Central memory CD8-positive, alpha-beta T cell (primary cell): Measurements from ENCODE around the gene AGAP3.
A peak's percentile ranks its signal among the peaks of the same experiment; 100 is the strongest.

Experiments used
- ATAC-seq: fragments of 150-1000 bp; cut with Tn5 transposase; replicated peaks from 2 replicates; pipeline ENCODE4 v1.10.0; 2022; ENCODE audit warnings: mild to moderate bottlenecking, moderate FRiP score, moderate number of reproducible peaks; ENCODE audit not compliant: poor library complexity, severe bottlenecking; ENCODE audit errors: extremely low read depth
- DNase-seq, 2 donors: peaks; one replicate each; pipeline ENCODE4 v3.0.0; 2021; ENCODE audit warnings: low spot score in 2 of 2
- H3K27ac Mint-ChIP-seq: one replicate; pipeline ENCODE4 v1.8.0; 2022; ENCODE audit warnings: low read depth, mild to moderate bottlenecking, moderate library complexity, mixed read lengths
- H3K27me3 Mint-ChIP-seq: one replicate; pipeline ENCODE4 v1.8.0; 2022; ENCODE audit warnings: mixed read lengths
- H3K36me3 Mint-ChIP-seq: one replicate; pipeline ENCODE4 v1.8.0; 2022; ENCODE audit warnings: mild to moderate bottlenecking, moderate library complexity, mixed read lengths; ENCODE audit not compliant: insufficient read depth
- H3K4me1 Mint-ChIP-seq: one replicate; pipeline ENCODE4 v1.8.0; 2022; ENCODE audit warnings: mixed read lengths
- H3K4me3 Mint-ChIP-seq: one replicate; pipeline ENCODE4 v1.8.0; 2022; ENCODE audit warnings: mild to moderate bottlenecking, moderate library complexity, mixed read lengths
- H3K9me3 Mint-ChIP-seq: one replicate; pipeline ENCODE4 v1.8.0; 2022; ENCODE audit warnings: mixed read lengths

The AGAP3 gene

GRCh38 chr7:151116603-151117440 lies 30.5 kb downstream of the AGAP3 start:
- Mint-ChIP-seq H3K4me3 (peak overlapping the region; percentile 65), H3K27me3 (no peaks in the 10 kb centered on the region), H3K36me3 (peaks cover 11% of the 10 kb centered on the region), H3K4me1 (peaks cover 15% of the 10 kb centered on the region), H3K9me3 (no peaks in the 10 kb centered on the region), H3K27ac (peak overlapping the region; percentile 84)
- DNase-seq = no peak
- no peak for ATAC-seq

- DNase-seq (peak in 1 of 2 donors; percentile 41), ATAC-seq (peak; percentile 83)
- no peaks in the 10 kb centered on the region for H3K9me3 Mint-ChIP-seq
- H3K4me3 Mint-ChIP-seq = peak overlapping the region; percentile 65
- H3K4me1 Mint-ChIP-seq = peaks cover 15% of the 10 kb centered on the region
- H3K27ac Mint-ChIP-seq = peak overlapping the region; percentile 84
- H3K27me3 Mint-ChIP-seq = no peaks in the 10 kb centered on the region
- H3K36me3 Mint-ChIP-seq = peaks cover 11% of the 10 kb centered on the region
These were observed 31.3 kb downstream of the AGAP3 start for GRCh38 chr7:151117565-151117964.

DNA sequence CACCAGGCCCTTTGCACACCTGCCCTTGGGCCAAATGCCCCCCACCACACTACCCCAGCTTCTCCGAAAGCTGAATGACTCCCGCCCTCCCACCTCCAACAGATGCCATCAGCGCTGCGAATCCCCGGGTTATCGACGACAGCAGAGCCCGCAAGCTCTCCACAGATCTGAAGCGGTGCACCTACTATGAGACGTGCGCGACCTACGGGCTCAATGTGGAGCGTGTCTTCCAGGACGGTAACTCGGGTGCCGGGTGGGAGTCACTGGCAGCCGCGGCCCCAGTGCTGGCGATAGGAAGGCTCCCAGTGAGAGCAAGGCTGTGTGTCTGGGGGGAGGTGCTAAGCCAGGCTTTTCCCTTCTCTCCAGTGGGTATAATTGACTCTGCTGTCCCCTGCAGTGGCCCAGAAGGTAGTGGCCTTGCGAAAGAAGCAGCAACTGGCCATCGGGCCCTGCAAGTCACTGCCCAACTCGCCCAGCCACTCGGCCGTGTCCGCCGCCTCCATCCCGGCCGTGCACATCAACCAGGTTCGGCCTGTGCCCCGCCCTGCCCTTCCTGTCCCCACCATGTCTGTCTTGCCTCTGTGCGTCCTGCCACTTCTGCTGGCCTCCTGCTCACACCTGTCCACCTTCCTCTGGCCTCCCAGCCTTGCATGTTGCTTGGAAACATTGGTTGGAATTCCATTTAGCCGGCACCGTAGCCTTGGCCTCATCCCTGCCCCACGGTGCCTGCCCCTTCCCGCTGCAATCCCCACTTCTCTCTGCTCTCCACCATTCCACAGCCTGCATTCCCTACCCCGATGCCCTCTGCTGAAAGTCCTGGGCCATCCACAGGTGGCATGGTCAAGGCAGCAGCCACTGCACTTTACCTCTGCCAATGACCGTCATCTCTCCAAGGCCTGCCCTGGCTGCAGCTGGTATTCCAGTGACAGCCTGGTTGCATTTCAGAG lies 32.1 kb downstream of the AGAP3 start:
- Mint-ChIP-seq H3K9me3 (no peaks in the 10 kb centered on the region), H3K36me3 (peaks cover 12% of the 10 kb centered on the region), H3K4me1 (peaks cover 16% of the 10 kb centered on the region), H3K27ac (peak overlapping the region; percentile 94), H3K4me3 (peak overlapping the region; percentile 14), H3K27me3 (no peaks in the 10 kb centered on the region)
- no peak for DNase-seq
- ATAC-seq = no peak

DNA sequence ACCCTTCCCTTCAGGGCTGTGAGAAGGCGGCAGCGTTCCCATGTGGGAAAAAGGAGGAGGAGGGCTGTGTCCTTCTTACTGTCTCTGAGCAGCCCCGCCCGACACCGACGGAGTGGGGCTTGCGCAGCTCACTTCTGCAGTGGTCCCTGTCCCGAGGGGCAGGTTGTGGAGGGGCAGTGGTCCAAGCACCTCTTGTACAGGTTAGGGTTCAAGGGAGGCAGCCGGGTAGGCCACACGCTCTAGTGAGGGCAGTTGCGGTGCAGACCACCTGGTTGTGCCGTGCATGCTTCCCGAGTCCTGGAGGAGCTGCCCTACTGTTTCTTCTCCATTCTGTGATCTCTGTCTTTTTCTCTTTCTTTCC lies 32.8 kb downstream of the AGAP3 start:
- Mint-ChIP-seq H3K4me3 (peak overlapping the region; percentile 14), H3K4me1 (peaks cover 22% of the 10 kb centered on the region), H3K9me3 (no peaks in the 10 kb centered on the region), H3K27ac (peak overlapping the region; percentile 94), H3K27me3 (no peaks in the 10 kb centered on the region), H3K36me3 (peaks cover 15% of the 10 kb centered on the region)
- no peak for DNase-seq
- no peak for ATAC-seq

- H3K4me1 Mint-ChIP-seq = peaks cover 24% of the 10 kb centered on the region
- no peak overlapping the region for H3K27ac Mint-ChIP-seq
- H3K36me3 Mint-ChIP-seq = peaks cover 15% of the 10 kb centered on the region
- ATAC-seq (no peak), DNase-seq (no peak)
- H3K9me3 Mint-ChIP-seq = no peaks in the 10 kb centered on the region
- no peaks in the 10 kb centered on the region for H3K27me3 Mint-ChIP-seq
- H3K4me3 Mint-ChIP-seq = no peak overlapping the region
These were observed 33.6 kb downstream of the AGAP3 start for GRCh38 chr7:151119902-151120301.

GRCh38 chr7:151120896-151121295 lies 34.6 kb downstream of the AGAP3 start:
- DNase-seq = no peak
- no peaks in the 10 kb centered on the region for H3K9me3 Mint-ChIP-seq
- no peak for ATAC-seq
- H3K27me3 Mint-ChIP-seq = no peaks in the 10 kb centered on the region
- no peak overlapping the region for H3K27ac Mint-ChIP-seq
- H3K36me3 Mint-ChIP-seq = peaks cover 13% of the 10 kb centered on the region
- H3K4me1 Mint-ChIP-seq = peaks cover 24% of the 10 kb centered on the region
- H3K4me3 Mint-ChIP-seq = no peak overlapping the region

DNA sequence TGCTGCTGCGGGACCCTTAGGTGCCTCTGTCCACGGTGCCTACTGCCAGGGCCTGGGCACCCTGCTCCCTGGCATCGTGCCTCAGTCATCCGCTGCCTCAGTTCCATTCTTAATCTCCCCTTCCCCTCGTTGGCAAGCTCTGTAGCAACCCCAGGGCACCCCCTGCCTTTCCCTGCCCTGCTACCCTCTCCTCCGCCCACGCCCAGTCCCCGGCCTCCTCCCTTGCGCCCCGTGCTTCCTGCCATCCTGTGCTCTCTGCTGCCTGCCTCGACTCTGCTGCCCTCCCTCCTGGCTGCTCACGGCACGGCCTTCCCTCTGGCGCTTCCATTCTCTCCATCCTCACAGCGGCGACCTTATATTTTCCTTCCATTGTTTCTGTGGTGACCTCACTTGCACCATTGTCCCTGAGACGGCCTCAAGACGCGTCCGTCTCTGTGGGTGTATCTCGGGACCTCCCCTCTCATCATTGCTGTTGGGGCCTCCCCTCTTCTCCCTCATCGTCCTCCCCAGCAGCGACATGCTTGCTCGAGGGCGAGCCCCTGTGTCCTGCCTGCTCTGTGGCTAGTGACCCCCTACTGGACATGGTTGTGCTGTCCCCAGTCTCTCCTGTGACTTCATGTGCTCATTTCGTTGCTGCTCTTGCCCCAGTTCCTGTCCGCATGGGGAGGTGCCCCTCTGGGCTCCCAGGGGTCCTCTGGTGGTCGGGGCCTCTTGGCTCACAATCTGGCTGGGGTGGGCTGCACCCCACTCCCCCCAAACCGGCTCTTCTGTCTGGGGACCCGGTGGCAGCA lies 35.3 kb downstream of the AGAP3 start:
- Mint-ChIP-seq H3K4me3 (no peak overlapping the region), H3K27ac (peak overlapping the region; percentile 60), H3K9me3 (no peaks in the 10 kb centered on the region)

GRCh38 chr7:151122276-151122675 lies 36.0 kb downstream of the AGAP3 start:
- Mint-ChIP-seq H3K27ac (peak overlapping the region; percentile 60), H3K4me3 (no peak overlapping the region), H3K36me3 (peaks cover 11% of the 10 kb centered on the region), H3K27me3 (no peaks in the 10 kb centered on the region), H3K4me1 (peaks cover 17% of the 10 kb centered on the region), H3K9me3 (no peaks in the 10 kb centered on the region)
- ATAC-seq (no peak), DNase-seq (no peak)

More for the DNA sequence above, 35.3 kb downstream of the AGAP3 start:
- Mint-ChIP-seq H3K27me3 (no peaks in the 10 kb centered on the region), H3K36me3 (peaks cover 11% of the 10 kb centered on the region), H3K4me1 (peaks cover 24% of the 10 kb centered on the region)
- DNase-seq (no peak), ATAC-seq (no peak)

DNA sequence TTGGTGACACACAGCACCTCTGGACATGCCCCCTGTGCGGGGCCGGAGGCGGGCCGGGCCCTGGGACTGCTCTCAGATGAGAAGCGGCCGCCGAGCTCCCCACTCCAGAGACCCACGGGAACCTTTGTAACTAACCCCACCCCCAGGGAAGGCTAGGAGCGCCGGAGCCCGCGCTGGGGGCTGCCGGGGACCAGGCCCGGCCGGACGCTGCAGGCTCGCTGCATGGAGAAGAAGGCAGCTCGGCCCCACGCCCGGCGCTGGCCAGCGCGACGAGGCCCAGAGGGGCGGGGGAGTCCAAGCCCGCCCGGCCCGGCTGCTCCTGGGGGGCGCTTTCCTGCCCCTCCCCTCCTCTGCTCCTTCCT lies 36.5 kb downstream of the AGAP3 start:
- no peak for DNase-seq
- peaks cover 14% of the 10 kb centered on the region for H3K4me1 Mint-ChIP-seq
- H3K27me3 Mint-ChIP-seq = no peaks in the 10 kb centered on the region
- H3K36me3 Mint-ChIP-seq = peaks cover 11% of the 10 kb centered on the region
- ATAC-seq = no peak
- no peak overlapping the region for H3K4me3 Mint-ChIP-seq
- no peaks in the 10 kb centered on the region for H3K9me3 Mint-ChIP-seq
- H3K27ac Mint-ChIP-seq = no peak overlapping the region

DNA sequence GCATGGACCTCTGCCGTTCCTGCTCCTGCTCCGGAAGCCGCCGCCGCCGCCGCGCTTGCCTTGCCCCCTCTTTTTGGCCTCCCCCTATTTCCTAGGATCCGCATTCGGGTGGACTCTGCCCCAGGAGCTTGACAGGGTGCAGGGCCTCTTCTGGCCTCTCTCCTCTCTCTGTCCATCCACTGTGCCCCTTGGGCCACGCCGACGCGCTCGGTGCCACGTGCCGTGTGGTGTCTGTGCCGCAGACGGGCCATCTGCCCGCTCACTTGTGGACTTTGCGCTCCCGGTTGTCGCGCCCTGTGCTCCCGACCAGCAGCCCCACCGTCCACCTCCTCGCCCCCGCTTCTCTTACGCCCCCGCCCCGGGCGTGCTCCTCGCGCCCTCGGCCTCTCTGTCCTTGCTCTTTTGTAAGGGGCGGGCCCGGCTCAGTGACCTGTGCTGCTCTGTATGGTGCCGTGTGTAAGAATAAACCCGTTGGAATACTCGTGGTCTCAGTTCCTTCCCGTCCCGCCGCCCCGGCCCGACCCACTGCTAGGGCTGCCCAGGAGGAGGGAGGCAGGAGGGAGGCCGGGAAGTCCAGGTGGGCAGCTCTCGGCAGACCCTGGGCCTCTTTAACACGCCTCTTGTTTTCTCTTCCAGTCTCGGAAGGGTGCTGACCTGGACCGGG lies 37.0 kb downstream of the AGAP3 start:
- Mint-ChIP-seq H3K9me3 (no peaks in the 10 kb centered on the region), H3K27me3 (no peaks in the 10 kb centered on the region), H3K27ac (no peak overlapping the region), H3K4me1 (peaks cover 14% of the 10 kb centered on the region), H3K36me3 (peaks cover 11% of the 10 kb centered on the region), H3K4me3 (no peak overlapping the region)
- no peak for DNase-seq
- ATAC-seq = no peak

DNA sequence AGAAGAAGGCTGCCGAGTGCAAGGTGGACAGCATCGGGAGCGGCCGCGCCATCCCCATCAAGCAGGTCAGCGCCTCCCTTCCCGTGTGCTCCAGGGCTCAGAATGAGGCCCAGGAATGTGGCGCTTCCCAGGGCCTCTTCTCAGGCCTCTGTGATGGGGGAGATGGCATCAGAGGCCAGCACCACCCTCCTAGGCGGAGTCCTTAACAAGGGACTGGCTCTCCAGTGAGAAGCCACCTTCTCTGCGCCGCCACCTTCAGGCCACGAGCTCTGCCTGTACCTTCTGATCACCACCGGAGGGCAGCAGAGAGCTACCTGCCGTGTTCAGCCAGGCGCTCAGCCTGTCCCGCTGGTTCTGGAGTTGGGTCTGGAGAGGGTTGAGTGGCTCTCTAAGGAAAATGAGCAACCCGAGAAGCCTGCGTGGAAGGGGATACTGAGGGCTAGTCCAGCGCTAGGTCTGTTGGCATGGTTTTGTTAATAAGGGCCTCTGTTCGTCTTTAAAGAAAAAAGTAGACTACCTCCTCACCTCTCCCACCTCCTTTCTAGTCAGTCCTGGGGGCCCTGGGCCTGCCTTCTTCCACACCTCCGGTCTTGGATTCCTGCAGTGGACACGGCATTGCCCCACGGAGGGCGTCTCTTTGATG lies 37.7 kb downstream of the AGAP3 start:
- no peaks in the 10 kb centered on the region for H3K27me3 Mint-ChIP-seq
- no peak overlapping the region for H3K4me3 Mint-ChIP-seq
- H3K36me3 Mint-ChIP-seq = peaks cover 11% of the 10 kb centered on the region
- no peak overlapping the region for H3K27ac Mint-ChIP-seq
- peaks cover 9% of the 10 kb centered on the region for H3K4me1 Mint-ChIP-seq
- H3K9me3 Mint-ChIP-seq = no peaks in the 10 kb centered on the region
- DNase-seq (peak; percentile 71 to 85), ATAC-seq (peak; percentile 93)
